NCI-H774 (cell line): ENCODE measurements around the gene AMZ1.
"Not testable (repeated sequence)": the region's sequence is repeated elsewhere in the genome, so short reads cannot be mapped to it uniquely, and the experiment has no call there.

ENCODE experiments used
- DNase-seq: peaks from one replicate; lab custom pipeline; 2025; lab: John Stamatoyannopoulos, UW

The AMZ1 gene

DNA sequence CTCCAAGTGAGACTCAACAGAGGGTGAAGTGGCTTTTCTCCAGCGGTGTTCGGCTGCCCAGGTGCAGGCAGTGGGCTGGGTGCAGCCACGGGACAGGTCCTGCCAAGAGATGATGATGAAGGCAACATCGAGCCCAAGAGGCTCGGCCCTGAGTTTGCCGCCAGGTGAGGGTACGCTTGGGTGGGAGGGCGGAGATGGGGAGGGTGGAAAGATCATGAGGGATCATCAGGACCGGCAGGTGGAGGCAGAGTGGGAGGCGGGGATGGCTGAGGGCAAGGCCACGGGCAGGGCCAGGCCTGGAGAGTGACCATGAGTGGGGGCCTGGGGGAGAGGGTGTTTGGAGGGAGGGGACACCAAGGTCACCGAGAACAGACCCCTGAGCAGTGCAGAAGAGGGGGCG lies 17.8 kb upstream of the AMZ1 start:
- DNase-seq, result no peak

DNA sequence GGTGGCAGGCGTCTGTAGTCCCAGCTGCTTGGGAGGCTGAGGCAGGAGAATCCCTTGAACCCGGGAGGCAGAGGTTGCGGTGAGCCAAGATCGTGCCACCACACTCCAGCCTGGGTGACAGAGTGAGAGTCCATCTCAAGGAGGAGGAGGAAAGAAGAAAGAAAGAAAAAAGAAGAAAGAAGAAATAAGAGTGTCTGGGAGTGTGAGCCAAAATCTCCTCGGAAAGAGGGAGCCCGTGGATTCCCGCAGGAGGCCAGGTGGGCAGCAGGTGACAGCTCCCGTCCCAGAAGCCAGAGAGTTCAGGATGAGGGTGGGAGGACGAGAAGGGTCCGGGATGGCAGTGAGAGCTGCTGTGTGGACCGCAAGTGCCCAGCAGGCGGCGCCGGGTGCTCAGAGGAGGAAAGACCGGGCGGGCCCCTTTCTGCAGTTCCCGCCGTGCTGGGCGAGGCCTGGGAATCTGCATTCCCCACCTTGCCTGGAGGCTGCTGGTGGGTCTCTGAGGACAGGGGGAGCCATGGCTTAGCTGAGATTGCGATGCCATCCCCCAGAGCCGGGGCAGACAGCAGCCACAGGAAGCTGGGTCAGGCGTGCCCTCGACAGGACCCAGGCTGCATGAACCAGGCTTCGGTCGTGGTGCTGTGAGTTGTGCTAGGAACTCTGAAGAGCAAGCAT lies 17.1 kb upstream of the AMZ1 start:
- peak; percentile 3 for DNase-seq

DNA sequence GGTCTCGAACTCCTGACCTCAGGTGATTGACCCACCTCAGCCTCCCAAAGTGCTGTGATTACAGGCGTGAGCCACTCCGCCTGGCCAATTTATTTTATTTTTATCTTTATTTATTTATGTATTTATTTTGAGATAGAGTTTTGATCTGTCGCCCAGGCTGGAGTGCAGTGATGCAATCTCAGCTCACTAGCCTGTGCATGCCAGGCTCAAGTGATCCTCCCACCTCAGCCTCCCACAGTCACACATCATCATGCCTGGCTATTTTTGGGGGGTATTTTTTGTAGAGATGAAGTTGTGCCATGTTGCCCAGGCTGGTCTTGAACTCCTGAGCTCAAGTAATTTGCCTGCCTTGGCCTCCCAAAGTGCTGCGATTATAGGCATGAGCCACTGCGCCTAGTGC lies 14.8 kb upstream of the AMZ1 start:
- DNase-seq, result not testable (repeated sequence)

DNA sequence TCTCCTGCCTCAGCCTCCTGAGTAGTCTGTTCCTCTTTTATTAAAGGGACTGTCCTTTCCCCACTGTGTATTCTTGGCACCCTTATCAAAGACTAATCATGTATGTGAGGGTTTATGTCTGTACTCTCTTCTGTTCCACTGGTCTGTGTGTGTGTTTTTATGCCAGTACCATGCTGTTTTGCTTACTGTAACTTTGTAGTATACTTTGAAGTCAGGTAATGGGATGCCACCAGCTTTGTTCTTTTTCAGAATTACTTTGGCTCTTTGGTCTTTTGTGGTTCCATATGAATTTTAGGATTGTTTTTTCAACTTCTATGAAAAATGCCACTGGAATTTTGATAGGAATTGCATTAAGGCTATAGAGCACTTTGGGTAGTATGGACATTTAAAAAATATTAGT lies 14.1 kb upstream of the AMZ1 start:
- no peak for DNase-seq

DNA sequence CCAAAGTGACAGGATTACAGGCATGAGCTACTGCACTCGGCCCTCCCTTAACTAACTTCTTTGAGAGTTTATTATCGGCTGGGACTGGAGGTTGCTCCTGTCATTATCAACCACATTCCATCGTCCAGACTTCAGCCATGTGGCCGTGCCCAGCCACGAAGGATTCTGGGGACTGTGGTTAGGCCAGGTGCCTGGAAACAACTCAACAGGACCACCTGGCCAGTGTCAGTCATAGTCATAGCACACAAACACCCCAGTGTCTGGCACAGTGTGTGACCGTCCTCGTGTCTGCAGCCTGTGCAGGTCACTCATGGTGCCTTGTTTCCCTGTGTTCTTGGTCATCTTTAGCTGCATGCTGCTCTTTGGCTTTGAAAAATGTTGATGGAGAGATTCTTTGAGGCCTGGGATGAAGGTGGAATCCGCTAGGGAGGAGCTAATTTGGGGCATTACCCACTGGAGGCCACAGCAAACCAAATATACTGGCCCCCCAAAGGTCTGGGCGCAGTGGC lies 12.7 kb upstream of the AMZ1 start:
- DNase-seq, result no peak

DNA sequence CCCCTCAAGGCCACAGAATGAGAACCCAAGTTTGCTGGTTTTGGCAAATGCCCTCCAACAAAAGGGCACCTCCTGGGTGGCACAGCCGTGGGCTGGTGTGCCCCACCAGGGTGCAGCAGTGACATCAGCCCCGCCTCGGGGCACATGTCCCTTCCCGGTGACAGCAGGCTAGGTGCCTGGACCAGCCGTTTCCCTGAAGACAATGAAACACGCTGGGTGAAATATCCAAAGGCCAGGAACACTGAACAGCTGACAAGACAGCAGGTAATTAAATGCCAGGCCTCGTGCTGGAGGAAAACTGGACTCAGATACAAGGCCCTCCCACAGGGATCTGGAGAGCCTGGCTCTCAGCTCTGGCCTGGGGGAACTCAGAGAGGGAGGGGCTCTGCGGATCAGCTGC lies 11.4 kb upstream of the AMZ1 start:
- not testable (repeated sequence) for DNase-seq

DNA sequence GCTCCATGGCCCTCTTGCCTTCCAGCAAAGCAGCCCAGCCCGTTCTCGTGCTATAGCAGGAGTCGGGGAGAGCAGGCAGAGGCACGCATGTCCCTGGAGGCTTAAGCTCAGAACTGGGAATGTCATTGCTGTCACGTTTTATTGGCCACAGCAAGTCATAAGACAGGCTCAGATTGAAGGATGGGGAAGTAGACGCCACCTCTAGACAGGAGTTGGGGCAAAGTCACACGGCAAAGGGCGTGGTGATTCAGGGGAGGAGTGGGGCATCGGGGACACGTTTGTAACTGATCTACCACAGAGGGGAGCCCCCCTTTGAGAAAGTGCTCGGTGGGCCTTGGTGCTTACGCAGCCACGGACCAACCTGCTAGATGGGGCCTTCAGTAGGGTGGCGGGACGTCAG lies 9.5 kb upstream of the AMZ1 start:
- DNase-seq, result not testable (repeated sequence)

DNA sequence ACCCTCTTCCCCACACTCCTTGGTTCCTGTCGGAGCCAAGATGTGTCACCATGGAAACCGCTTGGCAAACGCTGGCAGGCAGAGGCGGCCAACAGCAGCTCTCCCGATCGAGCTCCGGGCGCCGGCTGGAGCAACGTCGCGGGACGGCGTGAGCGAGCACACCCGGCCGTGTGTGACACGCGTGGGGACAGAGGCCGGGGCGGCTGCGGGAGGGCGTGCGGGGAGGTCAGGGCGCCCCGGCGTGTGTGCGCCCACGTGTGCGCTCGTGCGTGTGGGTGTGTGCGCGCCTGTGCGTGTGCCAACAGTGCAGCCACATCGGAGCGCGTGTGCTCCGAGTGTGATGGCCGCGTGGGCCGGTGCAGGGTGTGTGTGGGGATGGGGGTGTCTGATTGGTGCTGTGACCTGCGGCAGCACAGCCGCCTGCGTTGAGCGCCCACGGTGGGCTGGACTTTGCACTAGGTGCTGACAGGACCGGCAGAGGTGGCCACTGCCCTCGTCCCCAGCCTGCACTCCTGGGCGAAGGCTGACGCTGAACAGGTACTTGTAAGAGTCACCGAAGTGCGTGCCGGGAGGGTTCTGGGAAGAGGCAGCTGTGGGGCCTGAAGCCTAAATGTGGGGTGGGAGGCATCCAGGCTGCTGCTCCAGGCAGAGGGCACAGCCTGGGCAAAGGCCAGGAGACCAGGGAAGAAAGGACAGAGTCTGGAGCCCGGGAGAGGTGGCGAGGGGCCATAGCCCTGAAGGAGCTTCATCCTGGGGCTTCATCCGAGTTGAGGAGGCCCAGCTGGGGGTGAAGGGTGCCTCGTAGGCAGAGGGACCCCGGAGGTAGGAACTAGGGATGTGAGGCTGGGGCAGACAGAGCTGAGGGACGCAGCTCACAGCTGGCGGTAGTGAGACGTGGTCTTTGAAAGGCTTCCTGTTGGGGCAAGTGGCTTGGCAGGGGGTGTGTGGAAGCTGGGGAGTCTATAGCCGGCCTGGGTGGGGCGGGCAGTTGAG lies 8.6 kb upstream of the AMZ1 start:
- not testable (repeated sequence) for DNase-seq

DNA sequence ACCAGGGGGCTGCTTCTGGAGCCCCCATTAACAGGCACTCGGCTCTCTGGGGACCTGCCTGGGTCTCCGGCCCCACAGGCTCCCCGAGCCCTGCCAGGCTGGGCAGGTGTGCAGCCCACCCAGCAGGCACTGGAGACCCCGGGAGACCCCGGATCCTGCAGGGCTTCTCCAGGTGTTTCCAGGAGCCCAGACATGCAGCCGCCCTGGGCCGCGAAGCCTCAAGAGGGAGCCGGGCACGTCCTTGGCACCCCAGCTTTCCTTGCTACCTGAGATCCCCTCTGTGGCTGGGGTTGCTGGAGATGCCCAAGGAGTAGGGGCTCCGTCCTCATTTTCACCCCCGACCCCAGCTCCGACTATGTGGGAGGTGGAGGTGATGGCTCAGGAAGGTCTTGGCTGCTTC lies 7.7 kb upstream of the AMZ1 start:
- no peak for DNase-seq

DNA sequence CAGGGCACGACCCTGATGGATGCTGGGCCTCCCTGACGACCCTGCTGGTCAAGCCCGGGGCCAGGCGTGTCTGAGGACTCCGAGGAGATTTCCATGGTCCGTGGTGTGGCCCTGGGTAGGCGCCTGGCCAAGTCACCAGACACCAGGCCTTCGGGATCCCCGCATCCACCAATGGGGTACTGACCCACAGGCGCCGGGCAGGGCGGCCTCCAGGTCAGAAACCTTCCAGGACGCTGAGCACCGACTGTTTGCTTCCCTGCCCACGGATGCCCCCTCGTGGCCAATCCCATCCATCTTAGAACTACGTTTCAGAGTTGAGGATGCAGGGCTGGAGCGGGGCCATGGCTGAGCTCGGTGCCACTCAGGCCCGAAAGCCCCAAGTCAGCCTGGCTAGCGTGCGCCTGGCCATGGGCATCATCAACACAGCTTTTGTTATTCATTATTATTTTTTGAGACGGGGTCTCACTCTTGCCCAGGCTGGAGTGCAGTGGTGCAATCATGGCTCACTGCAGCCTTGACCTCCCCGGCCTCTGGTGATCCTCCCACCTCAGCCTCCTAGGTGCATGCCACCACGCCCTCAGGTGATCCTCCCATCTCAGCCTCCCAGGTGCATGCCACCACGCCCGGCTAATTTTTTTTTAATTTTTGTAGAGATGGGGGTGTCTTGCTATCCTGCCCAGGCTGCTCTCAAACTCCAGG lies 7.1 kb upstream of the AMZ1 start:
- DNase-seq, result peak; percentile 16

DNA sequence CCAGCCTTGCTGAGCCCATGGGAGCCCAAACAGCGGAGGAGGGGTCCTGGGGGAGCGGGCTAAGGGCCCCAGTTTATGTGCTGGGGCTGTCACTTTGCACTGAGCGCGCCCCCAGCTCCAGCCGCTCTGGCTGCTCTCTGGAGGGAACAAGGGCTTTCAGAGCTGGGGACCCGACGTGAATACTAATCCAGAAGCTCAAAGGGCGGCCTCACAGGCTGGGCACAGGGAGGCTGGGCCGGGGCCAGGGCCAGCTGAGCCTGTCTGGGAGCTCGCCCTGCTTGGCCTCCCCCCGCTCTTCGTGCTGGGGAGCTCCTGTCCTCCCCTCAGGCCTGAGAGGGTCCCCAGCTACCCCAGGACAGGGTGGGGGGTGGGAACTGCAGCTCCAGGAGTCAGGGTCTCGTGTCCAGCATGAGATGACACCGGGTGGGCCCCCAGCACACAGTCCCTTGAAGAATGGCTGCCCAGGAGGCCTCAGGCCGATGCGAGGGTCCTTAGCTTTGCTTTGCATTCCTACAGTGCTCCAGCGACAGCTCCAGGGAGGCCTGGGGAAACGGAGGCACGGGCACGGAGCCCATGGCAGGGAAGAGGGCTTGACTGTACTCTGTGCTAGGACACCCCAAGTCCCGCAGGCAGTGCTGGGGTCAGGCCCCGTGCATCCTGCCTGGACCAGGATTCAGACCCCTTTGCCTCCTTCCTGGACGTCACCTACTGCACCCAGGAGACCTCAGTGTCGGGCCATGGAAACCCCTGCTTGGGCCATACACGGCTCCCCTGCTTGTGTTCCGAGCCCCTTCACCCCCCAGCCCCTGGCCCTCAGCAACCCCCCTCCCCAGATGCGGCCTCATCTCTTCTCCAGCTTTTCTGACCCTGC lies 5.8 kb upstream of the AMZ1 start:
- DNase-seq, result no peak

DNA sequence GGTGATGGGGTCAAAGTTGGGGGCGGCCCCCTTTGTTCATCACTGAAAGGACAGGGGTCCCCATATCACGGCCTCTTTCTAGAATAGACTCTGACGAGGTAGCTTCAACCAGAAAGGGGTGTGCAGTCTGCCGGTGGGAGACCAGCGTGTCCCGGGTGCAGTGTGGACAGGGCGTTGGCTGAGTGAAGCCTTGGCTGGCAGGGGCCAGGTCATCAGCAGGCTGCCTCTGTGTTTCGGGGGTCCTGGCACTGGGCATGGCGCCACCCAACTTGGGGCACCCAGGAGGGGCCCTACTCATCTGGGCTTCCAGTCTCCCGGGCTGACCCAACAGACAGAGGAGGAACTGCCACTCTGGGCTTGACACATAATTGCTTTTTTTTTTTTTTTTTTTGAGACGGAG lies 3.5 kb upstream of the AMZ1 start:
- no peak for DNase-seq

DNA sequence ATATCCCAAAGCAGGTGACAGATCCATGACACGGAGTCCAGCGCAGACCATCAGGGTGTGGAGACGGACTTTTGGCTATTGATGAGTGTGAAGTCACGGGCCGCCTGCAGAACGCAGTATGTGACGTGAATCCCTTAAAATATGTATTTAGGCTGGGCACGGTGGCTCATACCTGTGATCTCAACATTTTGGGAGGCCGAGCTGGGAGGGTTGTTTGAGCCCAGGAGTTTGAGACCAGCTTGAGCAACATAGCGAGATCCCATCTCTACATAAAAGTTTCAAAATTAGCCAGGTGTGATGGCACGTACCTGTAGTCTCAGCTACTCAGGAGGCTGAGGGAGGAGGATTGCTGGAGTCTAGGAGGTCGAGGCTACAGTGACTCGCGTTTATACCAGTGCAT lies 1.9 kb upstream of the AMZ1 start:
- no peak for DNase-seq

DNA sequence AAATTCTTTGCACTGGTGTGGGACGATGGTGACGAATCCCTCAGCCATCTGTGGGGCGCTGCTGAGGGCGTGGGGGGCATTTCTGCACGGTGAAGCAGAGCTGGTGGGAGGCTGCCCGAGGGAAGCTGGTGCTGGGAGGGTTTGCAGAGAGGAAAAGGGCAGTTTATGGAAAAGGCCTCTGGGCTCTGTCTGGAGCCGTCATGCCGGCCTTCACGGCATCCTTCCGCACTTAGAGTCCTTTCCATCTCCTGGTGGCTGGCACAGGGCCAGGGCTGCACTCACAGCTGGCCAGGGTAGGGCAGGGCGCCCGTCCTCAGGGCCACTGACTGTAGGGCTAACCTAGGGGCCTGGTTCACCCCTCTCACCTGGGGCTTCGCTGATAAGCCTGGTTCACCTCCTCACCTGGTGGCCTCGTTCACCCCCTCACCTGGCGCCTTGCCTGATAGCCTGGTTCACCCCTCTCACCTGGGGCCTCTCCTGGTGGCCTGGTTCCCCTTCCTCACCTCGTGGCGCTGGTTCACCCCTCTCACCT lies 598 bp upstream of the AMZ1 start:
- DNase-seq, result peak; percentile 42

DNA sequence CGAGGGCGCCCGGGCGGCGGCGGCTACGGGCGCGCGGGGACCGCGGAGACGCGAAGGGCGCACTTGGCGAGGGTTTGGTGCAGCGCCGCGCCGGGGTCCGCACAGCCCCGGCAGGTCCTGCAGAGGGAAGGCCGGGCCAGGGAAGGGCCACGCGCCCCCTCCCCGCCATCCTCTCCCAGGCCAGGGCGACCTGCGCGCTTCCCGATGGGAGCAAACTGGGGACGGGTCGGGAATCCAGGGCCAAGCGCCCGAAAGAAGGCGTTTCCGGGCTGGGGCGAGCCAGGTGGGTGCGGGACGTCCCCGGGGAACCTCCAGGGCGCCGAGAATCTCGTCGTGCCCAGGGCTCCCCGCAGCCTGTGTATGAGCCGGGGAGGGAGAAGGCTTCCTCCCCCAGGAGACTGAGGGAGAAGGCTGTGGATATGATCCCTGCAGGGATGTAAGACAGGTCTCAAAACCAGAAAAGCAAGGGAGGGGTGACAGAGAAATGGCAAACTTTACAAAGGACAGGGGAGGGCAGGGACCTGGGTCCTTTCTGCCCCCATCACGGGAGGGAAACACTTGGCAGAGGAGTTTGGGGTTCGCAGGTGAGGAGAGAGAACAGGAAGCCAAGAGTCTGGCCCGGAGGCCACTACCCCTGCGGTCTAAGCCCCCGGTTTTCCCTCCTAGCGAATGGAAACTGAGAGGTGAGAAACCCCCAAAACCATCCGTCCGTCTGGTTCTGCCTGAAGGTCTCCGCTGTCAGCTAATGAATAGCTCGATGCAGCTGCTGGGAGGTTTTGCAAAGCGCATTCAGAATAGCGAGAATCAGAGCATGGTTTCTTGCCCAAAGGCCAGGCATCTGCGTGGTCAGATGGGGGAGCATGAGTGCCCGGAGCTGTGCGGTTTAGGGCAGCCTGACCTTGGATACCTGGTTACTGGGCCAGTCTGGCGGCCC lies 674 bp downstream of the AMZ1 start:
- DNase-seq, result no peak

DNA sequence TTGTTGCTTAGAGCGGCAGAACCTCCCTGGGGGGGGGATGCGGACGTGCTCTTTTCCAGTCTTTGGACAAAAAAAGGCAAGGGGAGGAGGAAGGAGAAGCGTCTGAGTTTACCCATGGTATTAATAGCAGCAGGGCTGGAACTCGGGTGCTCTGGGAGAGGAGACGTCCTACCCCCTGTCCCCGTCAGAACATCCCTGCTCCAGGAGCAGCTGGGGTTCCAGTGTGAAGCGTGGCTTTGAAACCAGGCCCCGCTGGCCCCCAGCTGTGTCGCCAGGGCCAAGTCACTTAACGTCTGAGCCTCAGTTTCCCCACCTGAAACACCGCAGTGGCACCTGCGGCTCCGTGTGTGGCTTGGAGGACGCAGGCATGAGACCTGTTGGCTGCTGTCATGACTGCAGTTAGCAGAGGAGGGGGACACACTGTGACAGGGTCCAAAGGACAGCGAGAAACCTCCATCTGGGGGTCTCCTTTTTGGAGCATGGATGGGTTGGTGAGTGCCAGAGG lies 1.4 kb downstream of the AMZ1 start:
- DNase-seq, result no peak

DNA sequence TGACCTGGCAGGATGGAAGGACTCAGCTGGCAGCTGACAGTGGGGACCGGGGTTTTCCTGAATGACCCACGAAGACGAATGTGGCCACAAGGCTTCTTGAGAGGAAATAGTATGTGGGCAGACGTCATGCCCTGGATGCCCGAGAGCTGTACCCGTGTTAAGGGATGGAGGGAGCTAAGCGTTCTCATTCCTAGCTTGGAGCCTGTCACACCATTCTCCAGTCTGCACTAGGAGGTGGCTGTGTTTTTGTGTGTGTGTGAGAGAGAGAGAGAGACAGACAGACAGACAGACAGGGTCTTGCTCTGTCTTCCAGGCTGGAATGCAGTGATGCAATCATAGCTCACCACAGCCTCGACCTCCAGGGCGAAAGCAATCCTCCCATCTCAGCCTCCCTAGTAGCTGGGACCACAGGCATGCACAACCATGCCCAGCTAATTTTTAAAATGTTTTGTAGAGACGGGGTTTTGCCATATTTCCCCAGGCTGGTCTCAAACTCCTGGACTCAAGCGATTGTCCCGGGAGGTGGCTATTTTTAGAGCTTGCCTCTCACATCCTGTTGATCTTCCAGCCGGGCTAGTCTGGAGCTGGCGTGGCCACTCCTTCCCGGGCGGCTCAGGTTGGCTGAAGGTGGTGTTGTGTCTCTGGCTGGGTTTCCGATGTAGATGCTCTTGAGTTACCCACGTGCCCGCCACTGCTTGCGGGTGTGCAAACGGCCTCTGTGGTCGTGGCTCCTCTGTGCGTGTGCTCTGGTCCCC lies 2.1 kb downstream of the AMZ1 start:
- no peak for DNase-seq

DNA sequence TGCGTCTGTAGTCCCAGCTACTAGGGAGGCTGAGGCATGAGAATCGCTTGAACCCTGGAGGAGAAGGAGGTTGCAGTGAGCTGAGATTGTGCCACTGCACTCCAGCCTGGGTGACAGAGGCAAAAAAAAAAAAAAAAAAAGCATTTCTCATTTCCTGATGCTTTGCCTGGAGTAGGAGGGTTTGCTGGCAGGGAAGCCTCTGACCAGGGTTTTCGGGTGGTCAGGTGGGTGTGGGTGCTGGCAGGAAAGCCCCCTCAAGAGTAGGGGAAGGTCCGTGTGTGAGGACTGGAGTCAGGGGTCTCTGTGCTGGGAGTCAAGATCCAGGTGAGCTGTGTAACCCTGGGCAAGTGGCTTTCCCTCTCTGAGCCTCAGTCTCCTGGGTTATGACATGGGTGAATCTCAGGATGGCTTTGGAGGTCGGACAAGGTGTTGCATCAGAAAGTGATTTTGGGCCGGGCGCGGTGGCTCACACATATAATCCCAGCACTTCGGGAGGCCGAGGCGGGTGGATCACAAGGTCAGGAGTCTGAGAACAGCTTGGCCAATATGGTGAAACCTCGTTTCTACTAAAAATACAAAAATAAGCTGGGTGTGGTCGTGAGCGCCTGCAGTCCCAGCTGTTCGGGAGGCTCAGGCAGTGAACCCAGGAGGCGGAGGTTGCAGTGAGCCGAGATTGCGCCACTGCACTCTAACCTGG lies 3.2 kb downstream of the AMZ1 start:
- DNase-seq, result no peak
